NCI-H146 treated with DMSO at 0.1 percent for 48 hours (cell line): ENCODE measurements around the gene CSH2.
"Not testable (repeated sequence)": the region's sequence is repeated elsewhere in the genome, so short reads cannot be mapped to it uniquely, and the experiment has no call there.

ENCODE experiments used
- DNase-seq: peaks from one replicate; lab custom pipeline; 2025; ENCODE audit not compliant: unreplicated experiment; lab: John Stamatoyannopoulos, UW

The CSH2 gene

DNA sequence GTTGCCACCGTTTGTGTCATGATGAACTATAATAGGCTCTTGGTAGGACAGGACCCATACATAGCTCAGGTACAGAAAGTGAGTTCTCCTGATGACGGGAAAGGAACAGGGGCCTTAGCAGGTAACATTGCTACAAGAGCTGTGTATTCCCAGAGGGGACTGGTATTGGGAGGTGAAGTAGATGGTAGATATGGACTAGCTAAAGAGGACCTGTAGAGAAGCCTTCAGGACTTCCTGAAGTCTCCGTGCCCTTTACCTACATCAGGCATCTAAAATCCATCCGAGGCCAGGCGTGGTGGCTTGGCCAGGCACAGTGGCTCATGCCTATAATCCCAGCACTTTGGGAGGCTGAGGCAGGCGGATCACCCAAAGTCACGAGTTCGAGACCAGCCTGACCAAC lies 18.3 kb downstream of the CSH2 start:
- DNase-seq, result no peak

GRCh38 chr17:63854709-63855108 lies 18.8 kb downstream of the CSH2 start:
- no peak for DNase-seq

DNA sequence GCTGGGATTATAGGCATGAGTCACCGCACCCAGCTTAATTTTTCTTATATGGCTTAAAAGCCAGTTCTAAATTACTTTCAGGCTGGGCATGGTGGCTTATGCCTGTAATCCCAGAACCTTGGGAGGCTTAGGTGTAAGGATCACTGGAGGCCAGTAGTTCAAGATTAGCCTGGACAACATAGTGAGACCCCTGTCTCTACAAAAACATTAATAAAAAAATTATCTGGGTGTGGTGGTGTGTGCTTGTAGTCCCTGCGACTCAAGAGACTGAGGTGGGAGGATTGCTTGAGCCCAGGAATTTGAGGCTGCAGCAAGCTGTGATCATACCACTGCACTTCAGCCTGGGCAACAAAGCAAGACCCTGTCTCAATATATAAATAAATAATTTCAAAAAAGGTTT lies 20.2 kb downstream of the CSH2 start:
- no peak for DNase-seq

- DNase-seq, result no peak
Measured at GRCh38 chr17:63850401-63850800, 23.1 kb downstream of the CSH2 start.

DNA sequence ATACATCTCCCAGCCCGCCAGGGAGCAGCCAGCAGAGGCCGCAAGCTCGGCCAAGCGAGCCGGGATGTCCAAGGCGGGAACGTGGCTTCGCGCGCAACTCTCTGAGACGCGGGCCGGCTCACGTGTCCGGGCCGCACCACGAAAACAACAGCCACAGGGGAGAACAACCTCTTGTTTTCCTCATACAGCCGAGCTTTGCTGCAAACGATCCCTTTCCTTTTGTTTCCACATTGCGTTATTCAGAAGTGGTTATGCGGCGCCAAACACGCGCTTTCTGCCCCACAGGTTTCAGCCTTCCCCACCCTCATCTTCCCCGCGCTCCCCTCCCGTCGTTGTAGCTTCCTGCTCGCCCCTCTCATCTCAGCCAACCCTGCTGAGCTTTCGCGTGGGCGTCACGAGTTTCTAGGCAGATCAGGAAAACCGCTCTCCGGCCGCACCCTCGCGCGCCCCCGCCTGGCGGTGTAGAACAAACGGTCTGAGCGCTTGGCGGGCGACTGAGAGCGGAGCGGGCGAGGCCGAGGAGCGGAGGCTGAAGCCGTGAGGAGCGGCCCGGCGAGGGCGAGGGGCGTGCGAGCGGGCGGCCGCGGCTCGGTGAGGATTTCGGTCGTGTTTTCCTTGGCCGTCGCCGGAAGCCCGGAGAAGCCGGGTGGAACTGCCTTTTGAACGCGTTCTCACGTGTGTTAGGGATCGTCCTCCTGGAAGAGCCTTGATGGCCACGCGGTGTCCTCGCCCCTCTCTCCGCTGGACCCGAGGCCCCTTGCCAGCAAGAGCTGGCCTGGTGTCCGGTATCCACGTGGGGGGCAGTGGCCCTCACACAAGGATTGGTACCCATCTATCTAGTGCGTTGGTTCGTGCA lies 24.4 kb downstream of the CSH2 start:
- no peak for DNase-seq

- no peak for DNase-seq
Measured at GRCh38 chr17:63847525-63848249, 25.8 kb downstream of the CSH2 start.

- no peak for DNase-seq
Measured at GRCh38 chr17:63845509-63845908, 28.0 kb downstream of the CSH2 start.

GRCh38 chr17:63843910-63844677 lies 29.4 kb downstream of the CSH2 start:
- DNase-seq, result no peak

- not testable (repeated sequence) for DNase-seq
Measured at GRCh38 chr17:63843387-63843888, 30.0 kb downstream of the CSH2 start.

- DNase-seq, result peak; percentile 93
Measured at GRCh38 chr17:63842540-63843386, 30.7 kb downstream of the CSH2 start, which contains the start of gene SMARCD2. Gene SMARCD2, minus strand, starts transcription at chr17:63842685. Its CDS starts 11 bp downstream, at chr17:63842674.

GRCh38 chr17:63842173-63842539 lies 31.3 kb downstream of the CSH2 start:
- peak; percentile 22 for DNase-seq

- DNase-seq, result no peak
Measured at GRCh38 chr17:63841350-63842172, 31.9 kb downstream of the CSH2 start.

DNA sequence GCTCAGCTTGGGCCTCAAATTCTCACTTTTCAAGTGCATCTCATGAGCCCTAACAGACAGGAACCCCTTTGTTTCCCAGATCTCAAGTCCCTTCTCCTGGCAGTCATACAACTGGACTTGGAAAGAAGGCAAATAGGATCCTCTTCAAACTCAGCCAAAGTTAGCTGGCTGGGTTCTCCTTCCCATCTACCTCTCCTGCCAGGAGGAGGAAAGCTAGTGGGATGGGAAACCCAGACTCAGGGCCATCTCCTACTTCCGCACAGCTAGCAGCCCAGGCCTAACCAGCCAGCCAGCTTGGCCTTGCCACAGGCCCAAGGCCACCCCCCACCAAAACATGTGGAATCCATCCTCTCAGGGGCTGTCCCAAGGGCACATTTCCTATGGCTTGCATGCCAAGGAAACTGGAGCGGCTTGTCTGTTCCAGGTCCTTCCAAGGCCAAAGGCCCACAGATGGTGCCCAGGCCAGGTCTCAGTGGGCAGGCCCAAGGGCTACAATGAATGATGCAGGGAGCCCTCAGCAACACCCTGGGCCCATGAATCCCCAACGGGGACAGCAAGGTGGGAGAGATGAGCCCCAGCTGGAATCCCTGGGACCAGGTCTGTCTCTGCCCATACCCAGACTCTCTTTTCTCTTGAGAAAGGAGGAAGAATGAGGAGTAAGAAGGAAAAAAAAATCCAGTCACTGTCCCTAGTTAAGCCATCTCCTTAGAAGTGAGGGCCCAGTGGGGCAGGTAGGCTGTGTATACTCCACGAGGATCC lies 32.7 kb downstream of the CSH2 start:
- DNase-seq, result no peak

DNA sequence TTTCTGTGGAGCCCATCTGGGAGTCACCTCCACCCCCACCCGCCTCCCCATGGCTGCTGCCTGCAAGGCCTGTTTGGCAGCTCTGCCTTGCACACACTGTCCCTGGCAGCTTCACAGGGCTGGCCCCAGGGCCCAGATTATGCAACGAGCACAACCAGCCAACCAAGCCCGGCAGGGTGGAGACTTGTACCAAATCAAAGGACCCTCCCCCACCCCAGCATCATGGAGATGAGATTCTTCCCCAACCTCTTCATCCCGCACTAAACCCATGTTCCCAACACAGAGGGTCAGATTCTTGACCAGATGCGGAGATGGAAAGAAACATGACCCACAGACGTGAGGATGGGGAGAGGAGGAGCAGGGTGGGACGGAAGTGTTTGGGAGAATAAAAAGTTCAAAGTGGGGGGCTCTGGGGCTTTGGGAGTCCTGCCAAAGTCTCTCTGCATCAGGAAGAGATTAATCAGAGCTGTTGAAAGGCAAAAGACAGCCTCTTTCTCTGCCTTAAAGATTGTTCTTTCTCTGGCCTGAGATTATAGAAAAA lies 34.8 kb downstream of the CSH2 start:
- DNase-seq, result no peak

GRCh38 chr17:63837962-63838600 lies 35.4 kb downstream of the CSH2 start:
- no peak for DNase-seq

DNA sequence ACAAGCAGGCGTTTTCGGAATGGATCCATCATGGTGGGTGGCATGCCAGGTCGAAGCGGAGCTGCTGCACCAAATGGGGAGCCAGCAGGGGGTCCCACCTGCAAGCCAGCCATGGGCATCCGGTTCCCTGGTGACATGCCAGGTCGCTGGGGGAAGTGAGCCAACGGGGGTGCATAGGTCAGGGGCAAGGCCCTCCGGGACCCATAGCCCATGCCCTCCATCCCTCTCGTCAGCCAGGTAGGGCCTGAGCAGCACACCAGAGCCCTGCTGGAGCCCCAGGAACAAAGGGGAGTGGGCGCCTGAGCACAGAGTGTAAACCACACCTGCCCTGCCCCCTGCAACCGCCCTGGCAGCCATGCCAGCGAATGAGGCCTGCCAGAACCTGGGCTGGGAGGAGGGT lies 36.0 kb downstream of the CSH2 start:
- no peak for DNase-seq

GRCh38 chr17:63836811-63837210 lies 36.7 kb downstream of the CSH2 start:
- no peak for DNase-seq

- no peak for DNase-seq
Measured at GRCh38 chr17:63835167-63835720, 38.2 kb downstream of the CSH2 start.
